ENCODE measurements around the gene GPRC5C. TPM values are rescaled to one million over a fixed set of nuclear protein-coding genes. Genes with fewer than 3 reads are reported as not detected.

GPRC5C gene
- total and polyA plus RNA-seq, 2 of the 13 experiments (the other 11 are each of a cell fraction or from before 2014, with no cell fraction given) = 85.6 to 300 TPM

DNA sequence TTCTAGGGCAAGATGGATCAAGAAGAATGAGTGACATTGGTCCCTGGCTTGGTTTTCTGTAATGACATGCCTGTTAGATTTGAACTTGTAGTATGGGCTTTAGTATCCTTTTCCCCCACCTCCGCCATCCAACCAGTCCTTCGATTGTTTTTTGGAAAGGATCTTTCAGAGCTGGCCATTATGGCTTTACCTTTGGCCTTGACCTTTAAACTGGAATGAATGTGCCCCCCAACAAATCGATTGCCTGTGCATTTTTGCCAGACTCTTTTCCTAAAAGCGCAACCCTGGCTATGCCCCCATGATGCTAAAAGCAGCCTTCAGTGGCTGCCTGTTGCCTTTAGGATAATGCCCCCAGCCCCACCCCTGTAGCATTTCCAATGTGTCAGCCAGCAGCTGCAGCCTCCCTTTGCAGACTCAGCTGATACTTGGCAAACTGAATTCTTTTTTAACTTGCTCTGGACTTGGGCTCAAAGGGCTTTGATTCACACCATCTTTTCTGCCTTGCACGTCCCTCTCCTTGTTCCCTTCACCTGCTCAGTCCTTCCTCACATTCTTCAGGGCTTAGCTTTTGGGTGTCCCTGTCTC is 4.0 kb downstream of the GPRC5C start (continued):
- TF ChIP-seq ZNF841 (CRISPR knock-in tag; IDR thresholded peaks at IDR 0.05; ENCODE audit: borderline replicate concordance) (no peak), MAFK (conservative IDR thresholded peaks at IDR 0.05 in 1 of 2, IDR thresholded peaks at IDR 0.05 in 1 of 2; ENCODE audit: low read length in 2 of 2) (peak in 1 of 2 experiments; percentile 34; a peak in 3 of 4 replicates), ZSCAN30 (CRISPR knock-in tag; IDR thresholded peaks at IDR 0.05) (no peak), TGIF2 (CRISPR knock-in tag; IDR thresholded peaks at IDR 0.05) (no peak), GFI1 (CRISPR knock-in tag; IDR thresholded peaks at IDR 0.05; ENCODE audit: borderline replicate concordance) (no peak), ZBTB42 (CRISPR knock-in tag; IDR thresholded peaks at IDR 0.05) (no peak), TOE1 (CRISPR knock-in tag; IDR thresholded peaks at IDR 0.05) (no peak), SETDB1 (CRISPR knock-in tag; IDR thresholded peaks at IDR 0.05; ENCODE audit: borderline replicate concordance) (no peak), SNRNP70 (IDR thresholded peaks at IDR 0.05; ENCODE audit: low read depth, low read length) (no peak)
- TF ChIP-seq, protein P1, sequence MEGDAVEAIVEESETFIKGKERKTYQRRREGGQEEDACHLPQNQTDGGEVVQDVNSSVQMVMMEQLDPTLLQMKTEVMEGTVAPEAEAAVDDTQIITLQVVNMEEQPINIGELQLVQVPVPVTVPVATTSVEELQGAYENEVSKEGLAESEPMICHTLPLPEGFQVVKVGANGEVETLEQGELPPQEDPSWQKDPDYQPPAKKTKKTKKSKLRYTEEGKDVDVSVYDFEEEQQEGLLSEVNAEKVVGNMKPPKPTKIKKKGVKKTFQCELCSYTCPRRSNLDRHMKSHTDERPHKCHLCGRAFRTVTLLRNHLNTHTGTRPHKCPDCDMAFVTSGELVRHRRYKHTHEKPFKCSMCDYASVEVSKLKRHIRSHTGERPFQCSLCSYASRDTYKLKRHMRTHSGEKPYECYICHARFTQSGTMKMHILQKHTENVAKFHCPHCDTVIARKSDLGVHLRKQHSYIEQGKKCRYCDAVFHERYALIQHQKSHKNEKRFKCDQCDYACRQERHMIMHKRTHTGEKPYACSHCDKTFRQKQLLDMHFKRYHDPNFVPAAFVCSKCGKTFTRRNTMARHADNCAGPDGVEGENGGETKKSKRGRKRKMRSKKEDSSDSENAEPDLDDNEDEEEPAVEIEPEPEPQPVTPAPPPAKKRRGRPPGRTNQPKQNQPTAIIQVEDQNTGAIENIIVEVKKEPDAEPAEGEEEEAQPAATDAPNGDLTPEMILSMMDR (CRISPR knock-in tag; IDR thresholded peaks at IDR 0.05) = no peak
- TF ChIP-seq, protein P2, sequence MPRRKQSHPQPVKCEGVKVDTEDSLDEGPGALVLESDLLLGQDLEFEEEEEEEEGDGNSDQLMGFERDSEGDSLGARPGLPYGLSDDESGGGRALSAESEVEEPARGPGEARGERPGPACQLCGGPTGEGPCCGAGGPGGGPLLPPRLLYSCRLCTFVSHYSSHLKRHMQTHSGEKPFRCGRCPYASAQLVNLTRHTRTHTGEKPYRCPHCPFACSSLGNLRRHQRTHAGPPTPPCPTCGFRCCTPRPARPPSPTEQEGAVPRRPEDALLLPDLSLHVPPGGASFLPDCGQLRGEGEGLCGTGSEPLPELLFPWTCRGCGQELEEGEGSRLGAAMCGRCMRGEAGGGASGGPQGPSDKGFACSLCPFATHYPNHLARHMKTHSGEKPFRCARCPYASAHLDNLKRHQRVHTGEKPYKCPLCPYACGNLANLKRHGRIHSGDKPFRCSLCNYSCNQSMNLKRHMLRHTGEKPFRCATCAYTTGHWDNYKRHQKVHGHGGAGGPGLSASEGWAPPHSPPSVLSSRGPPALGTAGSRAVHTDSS (CRISPR knock-in tag; conservative IDR thresholded peaks at IDR 0.05) = no peak
- TF ChIP-seq, protein P3, sequence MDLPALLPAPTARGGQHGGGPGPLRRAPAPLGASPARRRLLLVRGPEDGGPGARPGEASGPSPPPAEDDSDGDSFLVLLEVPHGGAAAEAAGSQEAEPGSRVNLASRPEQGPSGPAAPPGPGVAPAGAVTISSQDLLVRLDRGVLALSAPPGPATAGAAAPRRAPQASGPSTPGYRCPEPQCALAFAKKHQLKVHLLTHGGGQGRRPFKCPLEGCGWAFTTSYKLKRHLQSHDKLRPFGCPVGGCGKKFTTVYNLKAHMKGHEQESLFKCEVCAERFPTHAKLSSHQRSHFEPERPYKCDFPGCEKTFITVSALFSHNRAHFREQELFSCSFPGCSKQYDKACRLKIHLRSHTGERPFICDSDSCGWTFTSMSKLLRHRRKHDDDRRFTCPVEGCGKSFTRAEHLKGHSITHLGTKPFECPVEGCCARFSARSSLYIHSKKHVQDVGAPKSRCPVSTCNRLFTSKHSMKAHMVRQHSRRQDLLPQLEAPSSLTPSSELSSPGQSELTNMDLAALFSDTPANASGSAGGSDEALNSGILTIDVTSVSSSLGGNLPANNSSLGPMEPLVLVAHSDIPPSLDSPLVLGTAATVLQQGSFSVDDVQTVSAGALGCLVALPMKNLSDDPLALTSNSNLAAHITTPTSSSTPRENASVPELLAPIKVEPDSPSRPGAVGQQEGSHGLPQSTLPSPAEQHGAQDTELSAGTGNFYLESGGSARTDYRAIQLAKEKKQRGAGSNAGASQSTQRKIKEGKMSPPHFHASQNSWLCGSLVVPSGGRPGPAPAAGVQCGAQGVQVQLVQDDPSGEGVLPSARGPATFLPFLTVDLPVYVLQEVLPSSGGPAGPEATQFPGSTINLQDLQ (CRISPR knock-in tag; IDR thresholded peaks at IDR 0.05) = no peak

All from HepG2 (cell line).